HG03108 (cell line): ENCODE results near the gene NOP56.
"Not testable (repeated sequence)": the region's sequence is repeated elsewhere in the genome, so short reads cannot be mapped to it uniquely, and the experiment has no call there.

Experiments used
- ATAC-seq: cut with Tn5 transposase; IDR thresholded peaks from one replicate; pipeline ENCODE4 v1.9.1; 2021; ENCODE audit warnings: moderate library complexity; ENCODE audit not compliant: unreplicated experiment

Gene NOP56

DNA sequence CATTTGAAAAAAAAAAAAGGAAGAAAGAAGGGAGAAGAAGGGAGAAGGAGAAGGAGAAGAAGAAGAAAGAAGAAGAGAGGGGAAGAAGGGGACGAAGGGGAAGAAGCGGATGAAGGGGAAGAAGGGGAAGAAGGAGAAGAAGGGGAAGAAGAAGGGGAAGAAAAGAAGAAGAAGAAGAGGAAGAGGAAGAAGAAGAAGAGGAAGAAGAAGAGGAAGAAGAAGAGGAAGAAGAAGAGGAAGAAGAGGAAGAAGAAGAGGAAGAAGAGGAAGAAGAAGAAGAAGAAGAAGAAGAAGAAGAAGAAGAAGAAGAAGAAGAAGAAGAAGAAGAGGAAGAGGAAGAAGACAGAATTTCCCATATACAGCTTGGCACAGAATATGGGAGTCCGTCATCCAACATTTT is 29.6 kb downstream of the NOP56 start:
- ATAC-seq: not testable (repeated sequence)

- not testable (repeated sequence) for ATAC-seq
Measured at GRCh38 chr20:2684817-2685216, 32.4 kb downstream of the NOP56 start.

DNA sequence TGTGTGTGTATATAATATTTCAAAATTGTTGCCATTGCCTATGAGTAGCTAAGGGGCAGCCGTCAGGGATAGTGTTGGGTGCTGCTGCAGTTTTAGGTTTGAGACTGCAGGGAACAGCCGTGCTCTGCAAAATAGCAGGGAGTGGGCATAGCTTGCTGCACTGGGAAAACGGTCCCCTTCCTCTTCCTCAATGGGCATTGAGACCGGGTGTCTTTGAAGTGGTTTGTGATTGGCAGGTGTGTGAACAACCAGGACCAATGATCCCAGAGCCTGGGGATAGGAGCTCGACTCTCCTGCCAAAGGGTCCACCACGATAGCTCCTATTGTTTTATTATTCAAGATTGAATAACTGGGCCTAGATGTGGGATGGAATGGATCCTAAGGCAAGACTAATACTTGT is 35.1 kb downstream of the NOP56 start:
- no peak for ATAC-seq

DNA sequence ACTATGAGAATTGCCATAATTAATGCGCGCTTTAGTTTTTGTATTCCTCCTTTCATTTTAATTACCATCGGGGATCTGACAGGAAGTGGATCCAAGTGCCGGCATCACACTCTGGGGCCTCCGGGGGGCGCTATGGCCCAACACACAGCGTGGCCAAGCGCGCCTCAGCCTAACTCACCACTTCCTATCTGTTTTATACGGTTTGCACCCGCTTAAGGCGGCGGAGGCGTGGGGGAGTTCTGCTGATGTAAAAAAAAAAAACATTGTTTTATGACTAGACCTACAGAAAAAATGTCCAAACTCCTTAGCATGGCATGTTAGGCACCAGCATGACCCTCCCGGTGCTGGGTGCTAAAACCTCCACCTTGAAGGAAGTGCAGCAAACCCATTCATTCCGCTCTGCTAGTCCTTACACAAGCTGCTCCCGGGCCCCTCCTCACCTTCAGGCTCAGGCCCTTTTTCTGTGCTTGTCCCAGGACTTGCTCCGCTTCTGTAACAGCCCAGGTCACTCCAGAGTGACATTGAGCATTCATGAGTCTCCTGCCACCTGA is 35.7 kb downstream of the NOP56 start:
- no peak for ATAC-seq

- no peak for ATAC-seq
Measured at GRCh38 chr20:2690213-2690612, 37.8 kb downstream of the NOP56 start.

- no peak for ATAC-seq
Measured at GRCh38 chr20:2690718-2691117, 38.3 kb downstream of the NOP56 start.

- ATAC-seq: no peak
Measured at GRCh38 chr20:2691127-2691526, 38.7 kb downstream of the NOP56 start.

DNA sequence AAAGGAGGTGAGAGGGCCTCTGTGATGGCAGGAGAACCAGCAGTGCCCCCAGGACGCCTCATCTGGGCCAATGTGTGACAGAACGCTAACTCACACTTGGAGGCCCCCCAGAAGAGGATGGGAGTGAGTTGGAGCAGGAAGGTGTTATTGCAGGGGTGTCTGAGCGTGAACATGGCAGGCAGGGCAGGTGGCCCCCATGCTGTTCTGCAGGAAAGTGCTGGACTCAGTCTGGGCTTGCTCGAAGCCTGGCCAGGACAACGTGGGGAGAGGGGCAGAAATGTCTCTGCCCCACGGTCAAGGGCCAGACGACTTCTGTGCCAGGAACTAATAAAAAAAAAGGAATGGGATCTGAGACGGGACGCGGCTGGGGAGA is 39.2 kb downstream of the NOP56 start:
- no peak for ATAC-seq

- no peak for ATAC-seq
Measured at GRCh38 chr20:2692036-2692885, 39.8 kb downstream of the NOP56 start, which contains the start of gene EBF4. Gene EBF4, plus strand, starts transcription at chr20:2692780. Its CDS starts 866 bp downstream, at chr20:2693646.

DNA sequence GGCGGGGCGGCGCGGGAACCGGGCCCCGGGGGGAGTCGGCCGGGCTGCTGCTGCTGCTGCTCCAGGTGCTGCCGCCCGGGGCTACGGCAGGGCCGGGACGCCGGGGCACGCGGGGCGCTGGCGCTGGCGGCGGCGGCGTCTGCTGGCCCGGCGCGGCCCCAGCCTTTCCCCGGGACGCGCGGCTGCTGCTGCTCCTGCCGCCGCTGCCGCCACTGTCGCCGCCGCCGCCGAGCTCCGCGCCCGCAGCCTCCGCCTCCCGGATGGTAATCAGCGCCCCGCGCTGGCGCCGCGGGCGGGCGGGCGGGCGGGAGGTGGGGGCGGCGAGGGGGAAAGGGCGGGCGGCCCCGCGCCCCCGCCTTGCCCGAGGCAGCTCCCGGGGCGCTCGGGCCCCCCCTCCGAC is 40.5 kb downstream of the NOP56 start:
- no peak for ATAC-seq

- no peak for ATAC-seq
Measured at GRCh38 chr20:2693286-2694007, 41.0 kb downstream of the NOP56 start.

DNA sequence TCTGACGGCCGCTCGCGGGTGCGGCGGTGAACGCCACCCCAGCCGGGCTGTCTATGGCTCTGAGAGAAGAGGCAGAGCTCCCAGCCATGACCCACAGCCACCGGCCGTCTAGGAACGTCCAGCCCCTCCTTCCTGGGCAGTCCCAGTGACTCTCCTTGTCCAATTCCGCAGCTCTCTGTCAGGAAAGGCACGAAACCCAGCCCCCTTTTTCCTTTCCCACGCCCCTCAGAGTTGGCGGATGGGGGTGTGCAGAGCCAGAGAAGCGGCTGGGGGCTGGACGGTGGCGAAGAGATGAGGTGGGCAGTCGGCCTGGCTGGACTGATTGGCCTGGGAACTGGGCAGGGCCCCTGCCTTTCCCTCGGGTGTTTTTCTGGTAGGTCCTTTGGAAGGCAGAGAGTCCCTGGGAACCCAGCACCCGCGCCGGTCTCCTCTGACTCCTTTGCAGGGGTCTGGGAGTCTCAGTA is 41.6 kb downstream of the NOP56 start:
- no peak for ATAC-seq

DNA sequence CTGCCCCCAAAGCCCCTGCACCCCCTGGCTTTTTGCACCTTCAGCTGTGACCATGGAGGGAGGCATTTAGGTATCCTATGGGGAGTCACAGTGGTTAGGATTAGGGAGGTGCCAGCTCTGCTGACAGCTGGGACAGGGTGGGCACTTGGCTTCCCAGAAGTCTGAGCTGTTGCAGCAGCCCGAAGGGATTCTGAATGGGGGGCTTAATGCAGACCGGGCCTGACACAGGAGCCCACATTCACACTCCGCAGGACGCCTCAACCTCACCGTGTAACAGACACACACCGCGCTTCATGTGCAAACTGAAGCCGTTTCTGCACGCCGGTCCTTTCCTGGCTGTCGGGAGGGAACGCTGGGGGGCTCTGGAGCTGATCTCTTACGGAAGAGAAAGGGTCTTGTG is 42.1 kb downstream of the NOP56 start:
- no peak for ATAC-seq

GRCh38 chr20:2695206-2695983 is 43.0 kb downstream of the NOP56 start:
- no peak for ATAC-seq

- not testable (repeated sequence) for ATAC-seq
Measured at GRCh38 chr20:2695984-2696525, 43.6 kb downstream of the NOP56 start.

DNA sequence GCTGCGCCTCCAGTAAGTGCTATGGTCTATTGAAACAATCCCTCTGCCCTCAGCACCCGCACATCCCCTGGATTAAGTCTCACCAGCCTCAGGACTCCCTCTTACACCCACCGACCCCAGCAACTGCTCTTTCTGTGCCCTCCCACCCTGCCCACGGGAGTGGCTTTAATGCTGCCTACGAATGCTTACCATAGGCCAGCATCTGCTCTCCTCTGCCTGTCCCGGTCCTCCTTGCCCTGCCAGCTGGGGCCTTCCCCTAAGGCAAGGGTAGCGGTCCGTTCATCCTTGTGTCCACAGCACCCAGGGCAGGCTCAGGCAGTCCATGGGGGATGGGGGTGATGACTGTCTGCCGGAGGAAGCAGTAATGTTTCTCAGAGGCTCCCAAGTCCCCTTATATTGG is 44.2 kb downstream of the NOP56 start:
- ATAC-seq: no peak

- no peak for ATAC-seq
Measured at GRCh38 chr20:2697768-2698167, 45.3 kb downstream of the NOP56 start.

DNA sequence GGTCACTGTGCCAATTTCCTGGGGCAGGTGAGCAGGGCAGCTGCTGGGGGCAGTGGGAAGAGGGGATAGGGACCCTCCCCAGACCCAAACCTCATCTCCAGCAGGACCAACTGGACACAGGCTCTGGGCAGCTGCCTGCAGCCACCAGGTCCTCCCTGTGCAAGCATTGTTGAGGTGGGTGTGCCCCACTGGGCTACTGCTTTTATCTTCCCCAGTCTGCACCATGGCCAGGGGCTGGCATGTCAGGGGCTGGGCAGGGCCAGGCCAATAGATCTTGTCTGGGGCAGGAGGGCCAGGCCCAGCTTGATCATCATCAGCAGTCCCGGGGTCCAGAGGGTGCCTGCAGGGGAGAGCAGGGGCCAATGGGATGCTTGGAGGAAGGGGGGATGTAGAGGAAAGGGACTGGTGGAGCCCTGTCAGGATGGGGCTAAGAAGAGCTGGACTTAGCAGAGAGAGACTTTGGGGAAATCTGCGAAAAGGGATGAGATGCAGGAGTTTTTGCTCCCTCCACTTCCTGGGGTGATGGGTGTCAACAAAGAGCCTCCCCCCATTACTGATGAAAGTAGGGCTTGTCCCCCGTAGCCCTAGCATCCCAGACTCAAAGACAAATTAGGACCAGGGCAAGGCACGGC is 45.9 kb downstream of the NOP56 start:
- no peak for ATAC-seq

GRCh38 chr20:2698912-2699311 is 46.5 kb downstream of the NOP56 start:
- no peak for ATAC-seq

DNA sequence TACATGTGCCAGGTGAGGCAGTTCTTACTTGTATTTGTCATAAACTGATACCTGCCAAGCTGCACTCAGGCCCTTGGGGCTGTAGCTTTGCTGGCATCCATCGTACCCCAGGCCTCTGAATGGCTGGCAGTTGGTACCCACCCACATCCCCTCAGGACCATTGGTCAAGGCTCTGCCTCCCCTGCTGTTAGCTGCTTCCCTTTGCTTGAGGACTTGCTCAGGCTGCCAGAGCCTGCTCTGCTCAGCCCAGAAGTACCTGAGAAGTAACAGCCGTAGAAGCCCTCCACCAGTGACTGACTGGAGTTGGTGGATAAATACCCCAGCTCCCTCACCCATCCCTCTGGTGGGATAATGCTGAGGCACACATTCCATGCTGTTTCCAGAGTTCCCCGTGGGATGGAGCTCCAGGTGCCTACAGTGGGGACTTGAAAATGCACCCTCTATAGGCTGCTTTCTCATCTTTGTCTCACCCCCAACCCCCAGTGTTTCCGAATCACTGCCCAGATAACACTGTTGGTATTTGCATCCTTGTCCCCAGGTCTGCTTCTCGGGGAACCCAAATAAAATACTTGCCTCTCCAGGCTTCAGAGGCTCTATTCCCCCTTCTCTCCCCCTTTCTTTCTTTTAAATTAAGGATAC is 47.5 kb downstream of the NOP56 start:
- ATAC-seq: no peak
